BLaER1 (cell line): ENCODE results near the gene CRELD1.
"Not testable (repeated sequence)": the region's sequence is repeated elsewhere in the genome, so short reads cannot be mapped to it uniquely, and the experiment has no call there.

Experiments
- H3K27ac ChIP-seq: shearing (Covaris generic); formaldehyde crosslinking; 2 replicates; pipeline ENCODE4 v1.8.1; 2022
- H3K27me3 ChIP-seq: shearing (Covaris generic); formaldehyde crosslinking; 2 replicates; pipeline ENCODE4 v1.8.1; 2022
- H3K36me3 ChIP-seq: shearing (Covaris generic); formaldehyde crosslinking; 2 replicates; pipeline ENCODE4 v1.8.1; 2022
- H3K4me1 ChIP-seq: shearing (Covaris generic); formaldehyde crosslinking; 2 replicates; pipeline ENCODE4 v1.8.1; 2022
- H3K4me2 ChIP-seq: shearing (Covaris generic); formaldehyde crosslinking; 2 replicates; pipeline ENCODE4 v1.8.1; 2022
- H3K4me3 ChIP-seq: shearing (Covaris generic); formaldehyde crosslinking; 2 replicates; pipeline ENCODE4 v1.8.1; 2022
- H3K9ac ChIP-seq: shearing (Covaris generic); formaldehyde crosslinking; 2 replicates; pipeline ENCODE4 v1.8.1; 2022
- H3K9me3 ChIP-seq: shearing (Covaris generic); formaldehyde crosslinking; 2 replicates; pipeline ENCODE4 v1.8.1; 2022
- H4K20me1 ChIP-seq: shearing (Covaris generic); formaldehyde crosslinking; 2 replicates; pipeline ENCODE4 v1.8.1; 2022
- Cebpa-rat ChIP-seq: shearing (Covaris generic); IDR thresholded peaks from 2 replicates; pipeline ENCODE4 v1.8.1; 2022

The CRELD1 gene

DNA sequence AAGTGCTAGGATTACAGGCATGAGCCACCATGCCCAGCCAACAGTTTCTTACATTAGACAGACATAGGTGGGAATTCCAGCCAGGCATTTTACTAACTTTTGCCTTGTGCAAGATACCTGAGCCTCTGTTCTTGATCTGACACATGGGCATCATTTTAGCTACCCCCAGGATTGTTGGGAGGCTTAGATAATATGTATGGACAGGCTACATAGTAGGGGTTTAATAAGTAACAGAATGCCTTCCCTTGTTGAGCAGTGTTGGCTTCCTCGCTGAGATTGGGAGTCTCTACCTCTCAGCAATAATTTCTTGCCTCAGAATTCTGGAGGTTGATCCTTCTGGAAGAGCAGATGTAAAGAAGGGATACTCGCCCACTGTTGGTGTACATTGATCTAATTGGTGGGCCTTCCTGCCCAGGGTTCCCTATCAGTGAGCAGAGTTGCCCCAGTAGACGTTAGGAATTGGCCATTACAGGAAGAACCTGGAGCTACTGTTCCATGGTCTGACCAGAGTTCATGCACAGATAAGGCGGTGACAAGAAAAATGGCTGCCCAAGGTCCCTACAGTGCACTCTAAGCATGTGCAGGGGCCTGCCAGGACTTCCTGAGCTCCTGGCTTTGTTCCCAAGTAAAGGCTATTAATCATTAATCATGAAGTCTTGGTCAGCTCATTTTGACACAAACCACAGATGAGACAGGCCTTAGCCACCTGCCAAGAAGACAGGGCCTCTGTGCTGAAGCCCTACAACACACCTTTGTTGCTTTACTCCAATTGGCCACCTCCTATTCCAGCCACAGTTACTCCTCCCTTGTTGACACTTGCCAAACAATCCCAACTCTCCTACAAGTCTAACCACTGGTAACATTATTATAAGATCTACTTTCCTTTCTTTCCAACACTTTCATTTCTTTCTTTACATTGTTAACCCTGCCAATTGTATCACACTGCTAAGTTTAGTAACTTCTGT, 35.9 kb upstream of the CRELD1 start:
- H3K9ac ChIP-seq: no peak overlapping the region
- peaks cover 52% of the 10 kb centered on the region for H3K4me1 ChIP-seq
- no peak overlapping the region for H3K4me2 ChIP-seq

DNA sequence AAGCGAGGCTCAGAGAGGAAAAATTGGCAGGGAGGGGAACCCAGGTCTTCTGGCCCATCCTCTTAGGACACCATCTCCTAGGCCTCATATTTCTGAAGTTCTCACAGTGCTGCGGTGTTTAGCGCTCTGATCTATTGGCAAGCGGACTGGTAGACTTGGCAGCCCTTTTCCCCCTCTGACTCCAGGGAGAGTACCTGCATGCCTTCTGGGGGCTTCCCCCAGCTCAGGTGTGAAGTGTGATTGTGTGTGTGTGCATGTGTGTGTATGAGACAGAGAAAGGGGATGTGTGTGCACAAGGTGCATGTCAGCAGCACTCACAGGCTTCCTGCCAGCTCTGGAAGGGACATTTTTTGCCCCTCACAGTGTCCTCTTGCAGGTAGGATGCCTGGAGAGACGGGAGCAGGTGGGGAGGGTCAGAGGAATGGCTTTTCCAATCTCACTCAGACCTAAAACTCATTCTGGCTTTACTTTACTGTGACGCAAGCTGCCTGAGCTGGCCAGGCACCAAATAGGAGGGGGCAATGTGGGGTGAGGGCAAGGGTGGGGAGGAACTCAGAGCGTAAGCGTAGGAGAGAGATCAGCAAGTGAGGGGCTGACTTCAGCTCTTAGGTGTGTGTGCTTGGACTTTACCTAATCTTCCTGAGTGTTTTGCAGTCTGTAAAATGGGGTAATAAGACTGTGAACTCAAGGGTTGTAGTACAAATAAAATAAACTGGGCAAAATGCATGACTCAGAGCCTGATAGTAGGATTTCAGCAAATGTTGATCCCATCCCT, 35.0 kb upstream of the CRELD1 start:
- H3K27ac ChIP-seq: no peak overlapping the region
- H3K4me1 ChIP-seq: peaks cover 52% of the 10 kb centered on the region
- no peak overlapping the region for H3K4me2 ChIP-seq

More for the DNA sequence above, 35.9 kb upstream of the CRELD1 start:
- H3K4me3 ChIP-seq: no peak overlapping the region
- no peaks in the 10 kb centered on the region for H3K9me3 ChIP-seq
- H3K27ac ChIP-seq: no peak overlapping the region
- H3K27me3 ChIP-seq: no peaks in the 10 kb centered on the region
- H3K36me3 ChIP-seq: peaks cover 47% of the 10 kb centered on the region
- TF ChIP-seq Cebpa-rat: no peak
- peaks cover 62% of the 10 kb centered on the region for H4K20me1 ChIP-seq

DNA sequence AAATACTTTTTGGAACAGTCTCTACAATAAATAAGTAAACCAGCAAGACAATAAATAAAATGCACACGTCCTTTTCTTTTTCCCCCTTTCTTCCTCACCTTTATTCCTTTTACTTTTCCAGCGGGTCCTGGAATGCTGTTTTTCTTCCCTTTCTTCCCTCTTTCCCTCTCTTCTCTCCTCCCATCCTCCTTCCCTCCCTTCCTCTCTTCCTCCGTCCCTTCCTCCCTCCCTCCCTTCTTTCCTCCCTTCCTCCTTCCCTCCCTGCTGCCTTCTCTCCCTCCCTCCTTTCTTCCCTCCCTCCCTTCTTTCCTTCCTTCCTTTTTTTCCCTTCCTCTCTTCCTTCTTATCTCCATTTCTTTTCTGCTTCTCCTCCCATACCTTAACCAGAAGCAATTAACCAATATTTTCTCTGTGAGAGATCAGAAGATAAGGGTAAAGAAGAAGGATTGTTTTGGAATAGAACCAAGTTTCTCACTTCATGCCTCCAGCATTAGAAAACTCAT, 34.3 kb upstream of the CRELD1 start:
- H4K20me1 ChIP-seq: peaks cover 45% of the 10 kb centered on the region
- TF ChIP-seq Cebpa-rat: no peak
- H3K9me3 ChIP-seq: no peaks in the 10 kb centered on the region
- H3K4me1 ChIP-seq: peaks cover 45% of the 10 kb centered on the region
- H3K27ac ChIP-seq: no peak overlapping the region
- no peak overlapping the region for H3K4me2 ChIP-seq
- H3K9ac ChIP-seq: no peak overlapping the region
- H3K27me3 ChIP-seq: no peaks in the 10 kb centered on the region
- H3K4me3 ChIP-seq: no peak overlapping the region
- H3K36me3 ChIP-seq: peaks cover 31% of the 10 kb centered on the region

More for the DNA sequence above, 35.0 kb upstream of the CRELD1 start:
- Histone ChIP-seq H3K9ac (no peak overlapping the region), H3K36me3 (peaks cover 37% of the 10 kb centered on the region), H3K27me3 (no peaks in the 10 kb centered on the region), H4K20me1 (peaks cover 52% of the 10 kb centered on the region), H3K9me3 (no peaks in the 10 kb centered on the region), H3K4me3 (no peak overlapping the region)
- no peak for TF ChIP-seq Cebpa-rat

DNA sequence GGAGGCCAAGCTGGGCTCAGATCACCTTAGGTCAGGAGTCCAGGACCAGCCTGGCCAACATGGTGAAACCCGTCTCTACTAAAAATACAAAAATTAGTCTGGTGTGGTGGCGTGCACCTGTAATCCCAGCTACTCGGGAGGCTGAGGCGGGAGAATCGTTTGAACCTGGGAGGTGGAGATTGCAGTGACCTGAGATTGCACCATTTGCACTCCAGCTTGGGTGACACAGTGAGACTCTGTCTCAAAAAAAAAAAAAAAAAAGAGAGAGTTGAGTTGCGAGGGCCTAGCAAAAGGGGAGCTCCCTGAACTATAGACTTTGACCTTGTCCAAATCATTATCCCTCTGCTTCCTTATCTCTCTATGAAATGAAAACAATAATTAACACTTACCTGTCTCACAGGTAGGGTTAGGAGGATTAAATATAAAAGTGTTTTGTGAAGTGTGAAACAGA, 32.6 kb upstream of the CRELD1 start:
- not testable (repeated sequence) for H3K27me3 ChIP-seq, H3K9me3 ChIP-seq, H3K4me3 ChIP-seq, H3K9ac ChIP-seq, H3K27ac ChIP-seq
- Histone ChIP-seq H4K20me1 (peaks cover 29% of the 10 kb centered on the region), H3K36me3 (0 out of 2 replicates have a peak, but pooled peaks cover 16% of the 10 kb centered on the region), H3K4me1 (peaks cover 32% of the 10 kb centered on the region), H3K4me2 (0 out of 2 replicates have a peak overlapping the region, but pooled peaks have one; percentile 84)

DNA sequence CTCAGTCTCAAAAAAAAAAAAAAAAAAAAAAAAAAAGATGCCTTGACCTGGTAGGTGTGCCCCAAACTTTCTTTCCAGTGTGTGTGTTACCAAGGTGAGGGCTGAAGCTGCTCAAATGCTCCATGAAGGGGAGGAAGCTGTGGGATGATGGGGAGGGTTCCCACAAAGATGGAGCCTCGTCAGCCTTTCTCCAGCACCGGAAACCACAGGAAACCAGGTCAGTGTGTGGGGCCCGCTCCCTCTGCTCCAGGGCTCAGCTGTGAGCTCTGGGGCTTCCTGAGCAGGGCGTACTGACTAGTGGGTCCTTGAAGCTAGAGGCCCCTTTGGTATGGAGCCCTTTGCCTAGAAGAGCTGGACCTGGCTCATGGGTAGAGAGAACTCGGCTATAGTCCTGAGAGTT, 31.7 kb upstream of the CRELD1 start:
- Histone ChIP-seq H3K9me3 (no peaks in the 10 kb centered on the region), H4K20me1 (peaks cover 19% of the 10 kb centered on the region), H3K4me2 (peak overlapping the region; percentile 84), H3K9ac (peak overlapping the region; percentile 48; the same call in 1 of the 2 replicates), H3K4me3 (no peak overlapping the region), H3K27ac (peak overlapping the region; percentile 66), H3K27me3 (no peaks in the 10 kb centered on the region), H3K4me1 (peaks cover 32% of the 10 kb centered on the region), H3K36me3 (0 out of 2 replicates have a peak, but pooled peaks cover 7% of the 10 kb centered on the region)
- no peak for TF ChIP-seq Cebpa-rat

DNA sequence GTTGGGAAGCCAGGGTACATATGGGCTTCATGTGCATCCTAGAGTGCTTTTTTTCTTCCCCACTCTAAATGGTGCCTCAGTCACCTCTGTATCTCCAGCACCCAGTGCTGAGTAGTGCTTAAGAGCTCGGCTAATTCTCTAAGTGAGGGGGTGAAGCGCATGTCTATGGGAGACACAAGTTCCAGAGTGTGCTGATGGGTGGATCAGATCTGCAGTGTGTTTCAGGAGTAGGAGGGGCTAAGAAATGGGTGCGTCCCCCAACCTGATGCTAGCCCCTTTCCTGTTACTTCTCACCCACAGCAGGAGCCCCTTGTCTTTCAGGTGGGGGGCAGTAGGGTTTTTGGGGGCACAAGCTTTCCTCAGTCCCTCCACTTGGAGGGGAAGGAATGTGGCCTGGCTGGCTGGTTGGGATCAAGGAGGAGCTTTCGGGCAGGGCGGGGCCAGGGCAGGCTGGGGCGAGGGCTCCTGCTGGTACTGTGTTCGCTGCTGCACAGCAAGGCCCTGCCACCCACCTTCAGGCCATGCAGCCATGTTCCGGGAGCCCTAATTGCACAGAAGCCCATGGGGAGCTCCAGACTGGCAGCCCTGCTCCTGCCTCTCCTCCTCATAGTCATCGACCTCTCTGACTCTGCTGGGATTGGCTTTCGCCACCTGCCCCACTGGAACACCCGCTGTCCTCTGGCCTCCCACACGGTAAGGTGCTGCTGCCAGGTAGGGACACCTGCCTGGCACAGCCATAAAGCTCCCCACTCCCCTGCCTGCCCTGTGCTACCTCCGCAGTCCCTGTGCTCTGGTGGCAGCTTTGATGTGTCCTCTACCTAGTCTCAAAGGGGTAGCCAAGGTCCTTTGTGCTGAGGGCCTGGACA, 31.0 kb upstream of the CRELD1 start, which contains the start of gene IL17RE:
Gene IL17RE, plus strand, starts transcription at position 477 of the 866 bp plus-strand sequence. Its CDS starts 85 bp downstream, at position 562.
- H3K4me3 ChIP-seq: 0 out of 2 replicates have a peak within 1 kb of the TSS, but pooled peaks have one; percentile 38
- 0 out of 2 replicates have a peak, but pooled peaks cover under 1% of the 10 kb centered on the region for H3K36me3 ChIP-seq
- peaks cover 13% of the 10 kb centered on the region; the same call in 1 of the 2 replicates for H4K20me1 ChIP-seq
- no peak for TF ChIP-seq Cebpa-rat
- H3K9ac ChIP-seq: peak within 1 kb of the TSS; percentile 48; the same call in 1 of the 2 replicates
- peak within 1 kb of the TSS; percentile 84 for H3K4me2 ChIP-seq
- no peaks in the 10 kb centered on the region for H3K9me3 ChIP-seq
- peaks cover 32% of the 10 kb centered on the region for H3K4me1 ChIP-seq
- no peaks in the 10 kb centered on the region for H3K27me3 ChIP-seq
- H3K27ac ChIP-seq: peak within 1 kb of the TSS; percentile 66

DNA sequence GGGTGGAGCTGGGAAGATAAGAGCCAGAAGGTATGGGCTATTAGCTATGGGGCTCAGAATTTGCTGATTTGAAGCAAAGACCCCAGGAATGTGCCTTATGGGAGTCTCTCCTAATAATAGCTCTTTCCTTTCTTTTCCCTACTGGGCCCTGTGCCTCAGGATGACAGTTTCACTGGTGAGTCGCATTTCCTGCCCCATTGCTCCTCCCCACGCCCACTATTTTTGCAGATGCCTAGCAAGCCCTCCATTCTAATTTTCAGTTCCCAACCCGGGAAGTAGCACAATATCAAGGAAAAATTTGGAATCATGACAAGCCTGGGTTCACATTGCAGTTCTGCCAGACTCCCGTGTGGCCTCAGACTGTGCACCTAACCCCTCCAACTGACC, 30.4 kb upstream of the CRELD1 start:
- H3K9me3 ChIP-seq: no peaks in the 10 kb centered on the region
- peaks cover 7% of the 10 kb centered on the region; the same call in 1 of the 2 replicates for H4K20me1 ChIP-seq
- no peaks in the 10 kb centered on the region for H3K27me3 ChIP-seq
- H3K36me3 ChIP-seq: no peaks in the 10 kb centered on the region
- H3K4me1 ChIP-seq: peaks cover 32% of the 10 kb centered on the region
- TF ChIP-seq Cebpa-rat: no peak
- peak overlapping the region; percentile 84 for H3K4me2 ChIP-seq
- peak overlapping the region; percentile 66 for H3K27ac ChIP-seq
- 0 out of 2 replicates have a peak overlapping the region, but pooled peaks have one; percentile 38 for H3K4me3 ChIP-seq
- H3K9ac ChIP-seq: no peak overlapping the region

DNA sequence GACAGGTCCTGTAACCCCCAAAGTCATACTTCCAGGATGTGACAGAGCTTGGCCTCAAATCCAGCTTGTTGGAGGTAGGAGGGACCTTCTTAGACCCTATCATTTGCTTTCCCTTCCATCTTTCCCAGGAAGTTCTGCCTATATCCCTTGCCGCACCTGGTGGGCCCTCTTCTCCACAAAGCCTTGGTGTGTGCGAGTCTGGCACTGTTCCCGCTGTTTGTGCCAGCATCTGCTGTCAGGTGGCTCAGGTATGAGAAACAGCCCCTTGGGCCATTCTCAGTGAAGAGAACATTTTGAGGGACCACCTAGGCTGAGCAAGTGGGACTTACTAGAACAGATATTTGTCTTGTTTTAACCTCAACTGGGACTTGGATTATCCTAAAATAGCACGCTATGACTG, 29.7 kb upstream of the CRELD1 start:
- H3K4me3 ChIP-seq: no peak overlapping the region

More for the DNA sequence above, 29.7 kb upstream of the CRELD1 start:
- Histone ChIP-seq H3K4me1 (peaks cover 32% of the 10 kb centered on the region), H4K20me1 (no peaks in the 10 kb centered on the region; the same call in 1 of the 2 replicates), H3K36me3 (no peaks in the 10 kb centered on the region), H3K27me3 (no peaks in the 10 kb centered on the region), H3K27ac (no peak overlapping the region), H3K9ac (no peak overlapping the region), H3K9me3 (no peaks in the 10 kb centered on the region), H3K4me2 (0 out of 2 replicates have a peak overlapping the region, but pooled peaks have one; percentile 84)
- TF ChIP-seq Cebpa-rat: no peak
